GM18498 (cell line): ENCODE measurements around the gene ELFN1.

Experiments used
- ATAC-seq: cut with Tn5 transposase; IDR thresholded peaks from one replicate; pipeline ENCODE4 v1.9.1; 2021; ENCODE audit warnings: mild to moderate bottlenecking, moderate library complexity; ENCODE audit not compliant: unreplicated experiment

The ELFN1 gene

GRCh38 chr7:1775389-1775788 lies 105.3 kb downstream of the ELFN1 start:
- ATAC-seq = no peak

GRCh38 chr7:1777122-1777521 lies 107.0 kb downstream of the ELFN1 start:
- no peak for ATAC-seq

- ATAC-seq = no peak
Observed at GRCh38 chr7:1779445-1779844, 109.4 kb downstream of the ELFN1 start.

DNA sequence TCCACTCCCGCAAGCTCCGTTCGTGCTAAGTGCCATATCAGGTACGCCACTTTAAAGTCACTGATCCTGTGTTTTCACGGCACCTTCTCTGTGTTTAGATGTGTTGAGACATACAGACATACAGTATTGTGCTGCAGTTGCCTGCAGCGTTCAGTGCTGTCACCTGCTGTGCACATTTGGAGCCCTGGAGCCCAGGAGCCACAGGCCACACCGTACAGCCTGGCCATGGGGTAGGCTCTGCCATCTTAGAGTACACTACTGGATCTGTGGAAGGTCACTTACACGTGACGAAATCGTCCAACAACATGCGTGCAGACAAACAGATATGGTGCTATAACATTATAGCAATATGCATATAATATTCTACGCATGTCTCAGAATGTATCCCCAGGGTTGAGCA lies 111.3 kb downstream of the ELFN1 start:
- no peak for ATAC-seq

DNA sequence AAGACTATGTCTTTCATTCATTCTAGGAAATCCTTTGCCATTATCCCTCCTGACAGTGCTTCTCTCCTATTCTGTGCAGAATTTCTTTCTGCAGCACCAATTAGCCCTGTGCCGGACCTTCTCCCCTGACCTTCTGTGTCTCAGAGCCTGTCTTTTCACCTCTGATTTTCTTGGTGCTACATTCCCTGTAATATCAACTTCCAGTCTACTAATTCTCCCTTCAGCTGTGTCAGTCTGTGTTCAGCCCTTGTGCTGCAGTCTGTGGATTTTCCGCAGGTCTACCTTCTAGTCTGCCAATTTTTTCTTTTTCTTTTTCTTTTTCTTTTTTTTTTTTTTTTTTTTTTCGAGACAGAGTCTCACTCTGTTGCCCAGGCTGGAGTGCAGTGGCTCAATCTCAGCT lies 115.8 kb downstream of the ELFN1 start:
- no peak for ATAC-seq

DNA sequence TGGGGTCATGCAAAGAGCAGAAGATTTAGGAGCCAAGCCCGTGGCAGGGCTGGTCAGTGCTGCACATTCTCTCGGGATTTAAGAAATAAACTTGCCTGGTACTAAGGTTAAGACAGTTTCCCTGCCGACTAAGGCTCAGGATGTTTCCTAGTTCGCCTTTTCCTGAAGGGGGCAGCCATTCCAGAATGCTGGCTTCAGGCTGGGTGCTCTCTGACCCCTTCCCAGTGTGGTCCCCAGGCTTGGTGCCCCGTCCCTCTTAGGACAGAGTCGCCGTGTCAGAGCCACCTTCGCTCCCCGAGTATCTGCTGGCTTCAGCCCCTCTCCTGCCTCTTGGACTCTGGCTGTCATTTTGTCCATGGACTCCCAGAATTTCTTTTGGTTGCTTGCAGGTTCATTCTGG lies 117.2 kb downstream of the ELFN1 start:
- ATAC-seq = no peak

GRCh38 chr7:1787681-1788235 lies 117.7 kb downstream of the ELFN1 start:
- ATAC-seq = no peak

DNA sequence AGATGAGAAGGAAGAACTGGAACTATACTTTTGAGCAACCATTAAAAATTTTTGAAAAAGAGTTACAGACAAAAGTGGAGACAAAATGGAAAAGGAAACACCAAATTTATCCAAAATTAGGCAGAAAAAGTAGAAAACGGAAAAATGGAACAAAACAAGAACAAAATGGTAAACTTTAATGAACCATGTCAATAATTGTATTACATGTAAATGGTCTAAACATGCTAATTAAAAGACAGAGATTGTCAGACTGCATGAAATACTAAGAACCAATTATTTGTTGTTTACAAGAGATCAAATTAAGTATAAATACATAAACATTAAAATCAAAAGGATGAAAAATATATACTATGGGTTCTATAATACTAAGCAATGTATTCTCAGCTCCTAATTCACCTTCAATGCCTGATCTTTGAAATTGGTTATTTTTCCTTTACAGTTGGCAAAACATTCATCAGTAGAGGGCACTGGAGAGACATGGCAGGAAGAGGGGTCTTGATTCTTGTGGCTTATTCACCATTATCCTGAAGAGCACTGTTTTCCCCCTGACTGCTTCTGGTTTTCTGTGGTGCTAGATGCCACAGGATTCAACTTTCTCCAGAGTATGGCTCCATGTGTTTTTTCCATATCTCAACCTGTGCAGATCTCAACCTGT lies 124.9 kb downstream of the ELFN1 start:
- ATAC-seq = no peak
